HG03060 (cell line): ENCODE measurements around the gene KCNQ5.

Experiments
- ATAC-seq: cut with Tn5 transposase; IDR thresholded peaks from one replicate; pipeline ENCODE4 v1.9.1; 2021; ENCODE audit warnings: low read depth, moderate number of reproducible peaks; ENCODE audit not compliant: unreplicated experiment

The KCNQ5 gene

DNA sequence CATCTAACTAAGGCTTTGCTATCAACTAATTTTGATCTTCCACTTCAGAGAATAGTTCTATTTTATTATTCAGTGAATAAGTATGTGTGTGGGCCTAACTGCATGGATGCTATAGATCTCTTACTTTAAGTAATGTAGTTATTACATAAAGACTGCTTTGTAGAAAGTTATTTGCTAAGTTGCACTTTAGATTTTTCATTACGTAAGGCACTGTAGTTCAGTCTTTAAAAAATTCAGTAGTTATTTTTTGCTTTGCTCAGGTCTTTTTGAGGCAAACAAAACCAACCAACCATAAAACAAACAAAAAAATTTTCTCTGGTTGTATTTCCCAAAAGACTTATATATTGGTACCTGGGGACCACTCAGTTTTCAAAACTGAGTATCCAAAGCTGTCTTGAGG lies 53.0 kb downstream of the KCNQ5 start:
- ATAC-seq: no peak

DNA sequence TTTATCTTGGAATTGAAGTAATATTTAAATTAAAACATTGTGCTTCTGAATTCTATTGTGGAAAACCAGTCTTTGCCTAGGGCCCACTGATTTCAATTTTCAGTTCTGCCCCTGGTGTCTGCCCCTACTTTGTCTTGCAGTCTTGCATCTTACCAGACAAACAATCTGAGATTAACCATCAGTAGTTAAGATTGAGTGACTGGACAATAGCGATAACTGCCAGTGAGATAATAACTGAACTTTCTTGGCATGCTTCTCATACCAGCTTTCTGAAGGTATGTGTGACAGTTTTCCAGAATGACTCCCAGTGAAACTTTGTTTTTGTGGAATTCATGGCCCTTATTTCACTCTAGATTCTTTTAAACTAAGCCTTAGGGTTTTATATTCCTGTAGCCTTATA lies 53.5 kb downstream of the KCNQ5 start:
- no peak for ATAC-seq

DNA sequence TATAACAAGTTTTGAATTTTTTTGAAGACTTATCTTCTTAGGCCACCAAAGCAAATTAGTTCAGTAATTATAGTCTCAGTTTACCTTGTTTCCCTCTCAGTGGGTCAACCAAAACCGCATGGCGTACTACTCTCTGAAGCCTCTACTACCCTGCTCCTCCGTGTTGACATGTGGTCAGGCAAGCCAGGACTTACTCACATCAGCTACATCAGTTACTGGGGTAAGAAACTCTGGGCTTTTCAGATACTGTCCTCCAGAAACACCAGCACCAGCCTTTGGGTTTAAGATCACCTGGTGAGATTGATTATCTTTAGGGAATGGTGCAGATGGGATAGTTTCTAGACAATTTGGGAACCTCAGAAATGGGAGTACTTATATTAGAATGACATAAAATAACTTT lies 55.1 kb downstream of the KCNQ5 start:
- no peak for ATAC-seq

- ATAC-seq: no peak
These were observed 55.9 kb downstream of the KCNQ5 start for GRCh38 chr6:72677740-72678139.

GRCh38 chr6:72683797-72684196 lies 61.9 kb downstream of the KCNQ5 start:
- peak; percentile 98 for ATAC-seq

DNA sequence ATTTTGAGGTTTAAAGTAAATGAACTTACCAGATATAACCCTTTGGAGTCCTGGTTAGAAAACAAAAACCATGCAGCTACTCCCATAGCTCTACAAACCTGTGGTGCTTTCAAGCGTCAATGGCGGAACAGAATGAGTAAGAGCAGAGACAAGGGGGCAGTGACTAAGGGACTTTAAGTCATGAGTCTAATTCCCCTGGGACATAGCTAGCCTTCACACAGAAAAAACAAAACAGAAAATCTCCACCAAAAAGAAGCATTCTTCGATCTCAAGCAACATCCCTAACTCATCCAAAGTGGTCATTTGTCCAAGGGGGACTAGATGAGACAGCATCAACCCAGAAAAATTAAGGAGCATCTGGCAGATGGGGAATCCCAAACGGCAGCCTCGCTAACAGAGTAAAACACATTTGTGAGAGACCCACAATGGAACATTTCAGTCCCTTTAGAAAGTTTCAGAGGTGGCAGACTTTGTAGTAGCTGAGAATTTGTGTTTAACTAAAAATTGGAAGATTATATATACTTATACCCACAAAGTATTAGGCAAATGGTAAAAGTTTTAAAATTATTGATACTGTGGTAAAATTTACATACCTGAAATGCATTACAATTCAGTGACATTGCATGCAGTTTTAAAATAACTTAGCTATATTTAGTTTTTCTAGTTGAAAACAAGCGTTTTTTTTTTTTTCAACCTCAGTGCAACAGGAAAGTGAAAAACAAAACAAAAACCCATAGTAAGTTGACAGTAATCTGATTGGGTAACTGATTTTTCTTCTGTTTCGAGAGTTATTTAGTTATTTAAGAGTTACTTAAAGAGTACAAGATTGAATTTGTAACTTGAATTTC lies 67.5 kb downstream of the KCNQ5 start:
- peak; percentile 88 for ATAC-seq

DNA sequence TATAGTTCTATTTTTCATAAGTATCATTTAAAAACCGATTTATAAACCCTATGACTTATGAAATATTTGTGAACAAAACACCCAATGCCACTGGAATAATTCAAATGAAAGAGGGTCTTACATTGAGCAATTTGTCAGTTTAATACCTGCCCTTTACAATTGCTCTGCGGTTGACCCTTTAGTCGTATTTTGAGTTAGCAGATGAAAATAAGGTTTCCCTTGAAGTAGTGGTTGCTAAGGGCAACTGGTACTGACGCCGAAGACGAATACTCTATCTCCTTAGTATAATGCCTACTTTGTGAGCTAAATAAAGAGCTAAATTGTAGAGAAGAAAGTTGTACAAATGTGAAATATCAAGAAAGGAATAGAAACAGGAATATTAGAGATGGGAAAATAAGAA lies 69.4 kb downstream of the KCNQ5 start:
- no peak for ATAC-seq

- ATAC-seq: no peak
These were observed 74.2 kb downstream of the KCNQ5 start for GRCh38 chr6:72696055-72696454.

DNA sequence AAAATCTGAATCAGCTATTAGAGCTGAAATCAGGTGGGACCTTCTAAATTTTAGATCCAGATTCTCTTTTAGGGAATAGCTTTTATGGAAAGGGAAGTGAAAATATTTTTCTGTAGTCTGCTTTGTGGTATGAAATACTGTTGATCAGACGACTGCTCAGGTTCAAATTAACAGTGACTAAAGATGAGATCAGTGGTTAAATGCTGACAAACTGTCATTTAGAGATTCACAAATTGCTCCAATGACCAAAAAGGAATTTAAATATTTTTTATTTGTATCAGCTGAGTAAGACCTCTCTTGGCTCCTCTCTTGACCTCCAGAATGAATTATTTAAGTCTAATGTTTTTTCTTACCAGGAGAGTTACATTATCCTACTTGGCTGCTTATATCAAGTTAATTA lies 77.3 kb downstream of the KCNQ5 start:
- no peak for ATAC-seq

DNA sequence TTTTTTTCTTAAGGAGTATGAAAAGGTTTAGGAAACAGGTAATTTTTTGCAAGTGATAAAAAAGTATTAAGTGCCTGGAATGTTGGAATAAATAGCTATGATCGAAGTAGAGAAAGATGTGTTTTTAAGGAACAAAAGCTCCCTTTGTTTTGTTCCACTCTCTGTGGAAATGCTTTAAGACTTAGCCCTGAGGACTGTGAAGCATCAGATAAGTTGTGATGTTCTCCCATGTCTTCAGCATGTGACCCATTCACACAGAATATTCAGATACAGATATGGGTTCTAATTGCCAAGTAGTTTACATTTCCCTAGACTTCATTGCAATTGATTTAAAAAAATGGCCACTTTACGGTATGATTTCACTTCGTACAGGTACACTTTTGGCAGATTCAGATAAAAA lies 80.6 kb downstream of the KCNQ5 start:
- no peak for ATAC-seq

DNA sequence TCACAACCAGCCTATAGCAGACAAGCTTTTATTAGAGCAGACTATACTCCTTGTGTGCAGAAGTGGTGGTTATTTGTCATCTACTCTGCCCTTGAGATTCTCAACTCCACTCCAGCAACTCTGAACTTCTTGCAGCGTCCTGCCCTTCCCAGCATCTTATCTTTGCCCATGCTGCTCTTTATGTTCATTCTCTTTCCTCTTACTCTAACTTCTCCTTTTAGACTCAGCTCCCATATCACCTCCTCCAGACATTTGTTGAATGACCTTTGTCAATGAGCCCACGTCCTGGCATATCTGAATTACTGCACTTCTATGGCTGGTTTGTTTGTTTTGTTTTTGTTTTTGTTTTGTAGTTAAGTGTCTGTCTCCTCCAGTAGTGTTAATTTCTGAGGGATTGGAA lies 81.2 kb downstream of the KCNQ5 start:
- ATAC-seq: no peak

- no peak for ATAC-seq
These were observed 83.1 kb downstream of the KCNQ5 start for GRCh38 chr6:72704979-72705378.

DNA sequence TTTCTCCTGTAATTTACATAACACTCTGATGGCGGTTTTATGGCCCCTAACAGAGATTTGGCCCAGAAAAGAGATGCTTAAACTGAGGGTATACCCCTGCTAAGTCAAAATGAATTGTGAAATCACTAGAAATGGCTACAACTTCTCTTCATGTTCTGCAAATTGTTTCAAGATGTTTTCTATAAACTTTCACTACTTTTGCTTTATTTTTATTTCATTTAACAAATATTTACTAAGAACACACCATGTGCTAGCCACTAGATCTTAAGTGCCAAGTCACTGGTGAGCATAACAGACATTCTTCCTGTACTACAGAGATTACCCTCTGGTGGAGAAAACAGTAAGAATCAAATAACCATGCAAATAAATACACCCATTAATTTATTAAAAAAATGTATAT lies 87.6 kb downstream of the KCNQ5 start:
- ATAC-seq: no peak

GRCh38 chr6:72711731-72712130 lies 89.9 kb downstream of the KCNQ5 start:
- ATAC-seq: no peak

DNA sequence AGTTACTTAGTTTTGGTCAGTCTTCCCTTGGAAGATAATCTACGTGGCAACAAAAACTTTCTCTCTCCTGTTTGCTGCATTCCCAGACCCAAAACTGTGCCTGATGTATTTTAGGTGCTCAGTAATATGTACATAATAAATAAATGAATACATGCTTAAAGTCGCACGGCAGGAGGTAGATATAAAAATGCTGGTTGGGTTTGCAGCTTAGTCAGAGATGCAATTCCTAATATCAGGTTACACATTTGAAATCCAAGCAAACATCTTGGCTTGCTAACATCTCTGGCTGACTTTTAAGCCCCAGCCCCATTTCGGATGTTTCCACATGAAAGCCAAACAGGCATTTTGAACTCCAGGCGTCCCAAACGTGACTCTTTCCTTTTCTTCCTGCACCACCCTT lies 91.0 kb downstream of the KCNQ5 start:
- no peak for ATAC-seq

- no peak for ATAC-seq
These were observed 93.3 kb downstream of the KCNQ5 start for GRCh38 chr6:72715119-72715518.

GRCh38 chr6:72716916-72717315 lies 95.1 kb downstream of the KCNQ5 start:
- no peak for ATAC-seq

- no peak for ATAC-seq
These were observed 98.6 kb downstream of the KCNQ5 start for GRCh38 chr6:72720464-72720863.

- ATAC-seq: no peak
These were observed 99.5 kb downstream of the KCNQ5 start for GRCh38 chr6:72721346-72721745.

DNA sequence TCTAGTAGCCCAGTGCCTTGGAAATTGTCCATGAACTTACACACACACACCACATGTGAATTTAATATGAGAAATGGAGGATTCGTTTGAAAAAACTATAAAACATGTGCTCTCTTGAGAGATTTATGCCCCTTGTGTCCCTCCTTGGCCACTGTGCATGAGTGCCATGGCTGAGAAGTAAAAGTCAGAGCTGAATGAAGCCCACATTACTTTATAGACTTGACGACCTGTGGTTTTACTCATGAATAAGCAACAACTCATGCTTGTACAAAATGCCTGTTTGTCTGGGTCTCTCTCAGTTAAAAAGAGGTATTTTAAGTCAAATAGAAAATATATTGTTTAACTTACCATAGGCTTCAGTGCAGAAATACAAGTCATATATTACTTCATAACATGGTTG lies 102.7 kb downstream of the KCNQ5 start:
- ATAC-seq: peak; percentile 93

GRCh38 chr6:72728706-72729343 lies 107.0 kb downstream of the KCNQ5 start:
- ATAC-seq: no peak

DNA sequence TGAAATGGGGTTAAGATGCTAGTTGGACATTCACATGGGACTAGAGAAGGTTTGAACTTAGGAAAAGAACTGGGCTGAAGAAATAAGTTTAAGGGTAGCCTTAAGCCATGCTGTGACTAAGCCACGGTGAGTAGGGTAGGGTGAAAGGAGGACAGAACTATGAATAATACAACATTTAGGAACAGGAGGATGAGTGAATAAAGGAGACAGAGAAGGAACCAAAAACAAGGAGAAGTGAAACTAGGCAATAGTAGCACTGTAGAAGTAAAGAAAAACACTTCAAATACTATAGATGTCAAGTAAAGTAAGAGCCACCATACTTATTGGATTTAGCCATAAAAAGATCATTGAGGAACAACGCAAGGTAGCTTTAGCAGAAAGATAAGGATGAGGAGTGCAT lies 111.2 kb downstream of the KCNQ5 start:
- no peak for ATAC-seq
